HG03354 (cell line): ENCODE measurements around the gene SLCO4A1.

Experiments used
- ATAC-seq: cut with Tn5 transposase; IDR thresholded peaks from one replicate; pipeline ENCODE4 v1.9.1; 2021; ENCODE audit warnings: mild to moderate bottlenecking; ENCODE audit not compliant: unreplicated experiment, poor library complexity, severe bottlenecking

The SLCO4A1 gene

GRCh38 chr20:62706344-62706743 is 64.0 kb downstream of the SLCO4A1 start:
- no peak for ATAC-seq

GRCh38 chr20:62706857-62707256 is 64.6 kb downstream of the SLCO4A1 start:
- ATAC-seq = no peak

GRCh38 chr20:62707276-62707920 is 65.1 kb downstream of the SLCO4A1 start:
- ATAC-seq = no peak

DNA sequence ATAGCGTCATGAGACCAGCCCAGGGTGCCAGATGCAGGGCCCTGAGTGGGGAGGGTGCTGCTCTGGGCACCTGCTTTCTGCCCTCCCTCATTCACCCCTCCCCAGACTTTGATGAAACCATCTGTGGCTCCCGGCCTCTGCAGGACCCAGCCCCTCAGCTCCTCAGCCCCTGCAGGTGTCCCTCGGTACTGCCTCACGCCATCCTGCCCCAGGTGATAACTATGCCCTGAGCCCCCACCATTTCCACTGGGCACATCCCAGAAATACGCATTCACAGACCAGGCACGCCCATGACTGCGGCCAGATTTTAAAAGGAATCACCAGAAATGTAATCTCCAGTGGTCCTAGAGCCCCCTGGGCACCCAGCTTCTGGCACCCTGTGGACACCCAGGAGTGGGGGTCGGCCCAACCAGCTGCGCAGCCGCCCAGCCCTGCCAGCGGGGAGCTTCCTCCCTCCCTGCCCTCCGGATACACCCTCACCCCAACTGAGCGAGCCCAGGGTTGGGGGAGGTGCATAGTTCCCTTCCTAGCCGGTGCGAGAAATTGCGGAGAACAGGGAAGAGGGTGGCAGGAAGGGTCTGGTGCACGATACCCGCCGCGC is 65.7 kb downstream of the SLCO4A1 start:
- ATAC-seq = no peak

- ATAC-seq = no peak
These were observed 66.6 kb downstream of the SLCO4A1 start, which contains the start of gene NTSR1 for GRCh38 chr20:62708591-62709536. NTSR1 (plus strand) TSS chr20:62708836; CDS start chr20:62709208, 372 bp downstream.

DNA sequence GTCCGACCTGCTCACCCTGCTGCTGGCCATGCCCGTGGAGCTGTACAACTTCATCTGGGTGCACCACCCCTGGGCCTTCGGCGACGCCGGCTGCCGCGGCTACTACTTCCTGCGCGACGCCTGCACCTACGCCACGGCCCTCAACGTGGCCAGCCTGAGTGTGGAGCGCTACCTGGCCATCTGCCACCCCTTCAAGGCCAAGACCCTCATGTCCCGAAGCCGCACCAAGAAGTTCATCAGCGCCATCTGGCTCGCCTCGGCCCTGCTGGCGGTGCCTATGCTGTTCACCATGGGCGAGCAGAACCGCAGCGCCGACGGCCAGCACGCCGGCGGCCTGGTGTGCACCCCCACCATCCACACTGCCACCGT is 67.2 kb downstream of the SLCO4A1 start:
- ATAC-seq = no peak

DNA sequence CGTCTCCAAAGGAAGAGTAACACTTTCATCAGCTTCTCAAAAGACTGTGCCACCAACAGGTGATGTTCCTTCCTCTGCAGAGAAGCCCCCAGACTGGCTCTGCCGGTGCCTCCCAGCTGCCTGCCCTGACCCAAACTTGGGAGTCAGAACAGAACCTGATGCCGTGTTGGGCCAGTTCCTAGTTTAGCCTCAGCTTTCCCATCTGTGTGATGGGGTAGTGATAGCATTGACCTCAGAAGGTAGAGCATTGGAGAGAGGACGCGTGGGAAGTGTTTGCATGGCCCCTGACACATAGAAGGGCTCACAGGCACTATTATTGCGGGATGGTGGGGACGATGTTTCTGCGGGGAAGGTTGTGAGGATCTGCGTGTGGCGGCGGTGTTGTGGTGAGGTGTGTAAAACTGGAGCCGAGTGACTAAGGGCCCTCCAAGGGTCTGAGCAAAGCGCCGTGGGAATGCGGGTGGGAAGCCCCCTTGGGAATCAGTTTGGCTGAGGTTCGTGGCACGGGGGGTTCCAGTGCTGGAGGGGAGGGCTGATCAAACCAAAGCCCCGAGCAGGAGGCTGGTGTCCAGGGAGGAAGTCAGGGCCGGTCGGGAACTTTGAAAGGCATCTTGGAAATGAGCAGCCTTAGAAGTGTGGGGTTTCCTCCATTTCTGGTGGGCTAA is 68.0 kb downstream of the SLCO4A1 start:
- ATAC-seq = no peak

DNA sequence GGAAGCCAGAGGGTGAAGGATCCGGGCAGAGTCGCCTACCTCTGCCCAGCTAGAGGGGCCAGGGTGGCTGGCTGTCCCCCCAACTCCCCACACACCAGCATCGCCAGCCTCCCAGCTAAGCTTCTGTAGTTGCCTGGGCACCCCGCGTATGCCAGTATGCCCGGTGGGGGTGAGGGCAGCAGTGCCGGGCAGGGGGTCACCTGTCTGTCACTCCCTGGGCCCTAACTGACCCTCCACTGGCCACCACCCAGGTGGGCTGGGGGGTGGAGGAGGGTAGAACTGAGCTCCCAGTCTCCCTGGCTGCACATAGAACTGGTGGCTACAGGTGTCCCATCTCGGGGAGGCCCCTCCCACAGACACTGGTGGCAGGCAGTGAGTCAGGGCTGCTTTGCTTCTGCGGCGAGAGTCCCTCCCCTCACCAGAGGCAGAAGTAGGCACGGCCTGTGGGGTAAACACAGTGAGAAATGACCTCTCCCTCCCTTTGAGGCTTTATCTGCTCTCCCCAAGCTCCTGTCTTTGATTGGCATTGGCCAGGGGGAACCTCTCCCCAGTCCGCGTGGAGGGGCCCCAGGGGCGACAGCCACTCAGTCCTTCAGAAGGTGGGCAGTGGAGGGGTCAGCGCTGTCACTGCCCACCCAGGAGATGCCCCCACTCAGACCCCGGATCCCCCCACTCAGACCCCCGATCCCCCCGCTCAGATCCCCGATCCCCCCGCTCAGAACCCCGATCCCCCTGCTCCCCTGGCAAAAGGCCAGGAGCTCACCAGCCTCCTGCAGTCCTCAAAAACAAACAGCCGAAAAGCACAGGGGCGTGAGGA is 68.8 kb downstream of the SLCO4A1 start:
- ATAC-seq = no peak

DNA sequence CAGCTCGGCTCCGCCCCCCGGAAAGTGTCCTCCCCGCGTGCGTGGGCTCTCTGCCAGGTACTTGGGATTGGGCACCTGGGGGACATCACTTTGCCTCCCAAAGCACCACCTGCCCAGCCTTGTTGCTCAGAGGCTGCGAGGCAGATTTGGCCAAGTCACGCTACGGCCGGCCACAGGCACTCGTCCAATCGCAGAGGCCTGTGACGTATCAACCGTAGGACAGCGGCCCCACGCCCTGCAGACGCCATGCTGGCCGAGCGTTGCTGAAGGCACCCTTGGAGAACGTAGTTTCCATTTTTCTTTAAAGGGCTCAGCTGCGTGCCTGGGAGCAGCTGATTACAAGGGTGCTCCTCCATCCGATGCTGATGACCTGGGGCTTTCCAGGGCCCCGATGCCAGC is 69.4 kb downstream of the SLCO4A1 start:
- no peak for ATAC-seq

DNA sequence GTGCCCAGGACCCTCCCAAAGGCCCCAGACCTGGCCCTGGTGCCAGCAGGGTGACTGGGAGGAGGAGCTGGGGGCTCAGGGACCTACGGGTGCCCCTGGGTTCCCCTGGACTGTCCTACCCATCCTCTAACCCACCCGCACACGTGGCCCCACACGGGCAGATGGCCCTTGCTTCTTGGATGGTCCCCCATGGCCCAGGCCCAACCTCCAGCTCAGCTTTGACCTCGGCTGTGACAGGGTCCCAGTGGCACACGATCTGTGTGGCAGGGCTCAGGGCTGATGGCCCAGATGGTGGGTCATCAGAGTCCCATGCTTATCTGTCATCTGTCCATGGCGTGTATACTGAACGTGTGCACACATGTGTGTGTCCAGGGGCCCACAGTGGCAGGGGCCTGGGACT is 70.3 kb downstream of the SLCO4A1 start:
- no peak for ATAC-seq

DNA sequence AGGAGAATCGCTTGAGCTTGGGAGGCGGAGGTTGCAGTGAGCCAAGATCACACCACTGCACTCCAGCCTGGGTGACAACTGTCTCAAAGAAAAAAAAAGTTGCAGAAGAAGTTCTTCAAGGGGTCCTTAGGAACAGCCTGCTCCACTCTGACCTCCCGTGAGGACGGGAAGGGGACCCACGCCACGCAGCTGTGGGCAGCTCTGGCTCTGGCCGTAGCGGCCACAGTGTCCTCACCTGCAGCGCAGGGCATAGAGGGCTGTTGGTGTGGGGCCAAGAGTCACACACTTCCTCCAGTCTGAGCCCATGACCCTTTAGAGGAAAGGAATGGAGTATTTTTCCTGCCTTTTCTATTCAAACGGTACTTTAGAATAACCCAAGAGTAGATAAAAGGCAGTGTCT is 71.7 kb downstream of the SLCO4A1 start:
- ATAC-seq = no peak

DNA sequence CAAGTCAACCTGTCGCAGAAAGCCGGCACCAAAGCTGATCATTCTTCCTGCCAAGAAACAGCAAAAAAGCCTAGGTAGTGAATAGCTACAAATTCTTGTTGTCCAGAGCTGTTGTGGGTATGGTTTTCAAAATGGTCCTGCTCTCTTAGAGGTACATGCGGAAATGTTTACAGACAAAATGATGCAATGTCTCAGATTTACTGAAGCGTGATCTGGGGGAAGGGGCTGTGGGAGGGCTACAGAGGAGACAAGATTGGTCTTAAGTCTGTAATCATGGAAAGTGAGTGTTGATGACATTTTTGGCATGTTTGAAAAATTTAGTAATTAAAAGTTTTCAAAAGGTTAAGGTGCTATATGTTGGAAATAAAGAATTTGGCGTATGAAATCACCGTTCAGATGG is 72.5 kb downstream of the SLCO4A1 start:
- no peak for ATAC-seq

DNA sequence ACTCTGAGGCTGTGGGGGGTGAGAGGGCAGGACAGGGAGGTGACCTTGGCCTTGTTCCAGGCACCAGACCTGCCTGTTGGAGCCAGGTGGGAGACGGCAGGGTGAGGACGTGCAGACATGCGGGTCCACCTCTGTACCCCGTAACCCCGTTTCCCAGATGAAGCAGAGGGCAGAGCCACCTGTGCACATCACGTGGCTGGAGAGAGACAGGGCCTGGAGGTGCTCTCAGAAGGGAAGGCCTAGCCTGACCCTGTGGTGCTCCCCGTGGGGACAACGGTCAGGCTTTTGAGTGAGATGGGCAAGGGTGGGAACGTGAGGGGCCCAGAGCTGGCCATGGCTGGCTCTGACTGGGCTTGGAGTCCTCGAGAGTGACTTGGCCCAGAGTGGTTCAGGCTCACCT is 72.9 kb downstream of the SLCO4A1 start:
- ATAC-seq = no peak

GRCh38 chr20:62716198-62716940 is 74.1 kb downstream of the SLCO4A1 start:
- no peak for ATAC-seq

- ATAC-seq = no peak
These were observed 74.6 kb downstream of the SLCO4A1 start for GRCh38 chr20:62716941-62717310.

DNA sequence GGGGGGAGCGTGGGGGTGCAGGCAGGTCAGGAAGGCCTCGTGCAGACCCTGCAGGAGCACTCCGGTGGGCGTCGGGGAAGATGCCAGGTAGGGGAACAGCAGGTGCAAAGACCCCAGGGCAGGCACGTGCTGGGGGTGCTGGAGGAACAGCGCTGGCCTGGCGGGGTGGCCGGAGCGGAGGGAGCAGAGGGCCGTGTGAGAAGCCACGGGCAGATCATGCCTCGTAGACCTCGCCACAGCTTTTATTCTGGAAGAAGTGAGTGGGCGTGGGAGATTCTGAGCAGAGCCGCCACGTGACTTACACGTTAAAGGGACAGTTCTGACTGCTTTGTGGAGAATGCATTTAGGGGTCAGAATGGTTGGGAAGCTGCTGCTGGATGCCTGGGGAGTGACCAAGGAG is 75.6 kb downstream of the SLCO4A1 start:
- ATAC-seq = no peak

- no peak for ATAC-seq
These were observed 76.2 kb downstream of the SLCO4A1 start for GRCh38 chr20:62718546-62718945.

DNA sequence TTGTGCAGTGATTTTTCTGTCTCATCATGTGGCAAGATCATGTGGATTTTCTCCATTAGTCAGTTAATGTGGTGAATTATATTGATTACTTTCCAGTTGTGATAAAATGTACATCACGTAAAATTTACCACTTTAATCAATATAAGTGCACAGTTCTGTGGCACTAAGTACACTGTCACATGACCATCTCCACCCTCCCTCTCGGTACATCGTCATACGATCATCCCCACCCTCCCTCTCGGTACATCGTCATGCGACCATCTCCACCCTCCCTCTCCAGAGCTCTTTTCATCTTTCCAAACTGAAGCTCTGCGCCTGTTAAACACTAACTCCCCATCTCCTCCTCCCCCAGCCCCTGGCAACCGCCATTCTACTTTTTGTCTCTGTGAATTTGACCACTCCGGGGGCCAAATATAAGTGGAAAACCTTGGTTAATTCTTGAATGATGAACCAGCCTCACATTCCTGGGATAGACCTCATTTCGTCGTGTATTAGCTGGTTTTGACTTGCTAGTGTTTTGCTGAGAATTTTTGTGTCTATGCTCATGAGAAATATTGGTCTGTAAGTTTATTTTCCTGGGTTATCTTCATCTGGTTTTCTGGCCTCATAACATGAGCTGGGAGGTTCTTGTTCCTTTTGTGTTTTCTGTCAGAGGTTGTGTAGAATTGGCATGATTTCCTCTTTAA is 77.1 kb downstream of the SLCO4A1 start:
- ATAC-seq = no peak
